Endothelial cell of umbilical vein (primary cell): ENCODE results near the gene GATAD2A.

Experiments
- CTCF ChIP-seq, 2 donors: IDR thresholded peaks; 1 replicate in 1 of 2; 2 replicates in 1 of 2; pipeline ENCODE4 v1.5.1; 2011; ENCODE audit warnings: low read length in 2 of 2, mild to moderate bottlenecking in 2 of 2, moderate library complexity in 2 of 2, control low read depth in 1 of 2, inconsistent platforms in 1 of 2, low read depth in 1 of 2; ENCODE audit not compliant: insufficient read depth in 1 of 2; ENCODE audit errors: extremely low read depth in 1 of 2
- EZH2 ChIP-seq: IDR thresholded peaks from 2 replicates; pipeline ENCODE4 v1.6.1; 2012; ENCODE audit warnings: borderline replicate concordance, low read depth, mild to moderate bottlenecking, moderate library complexity, low read length, inconsistent platforms; ENCODE audit not compliant: severe bottlenecking
- POLR2AphosphoS5 ChIP-seq: IDR thresholded peaks from 2 replicates; pipeline ENCODE4 v1.6.1; 2012; ENCODE audit warnings: low read depth, mild to moderate bottlenecking, control low read depth, low read length, moderate library complexity; ENCODE audit not compliant: insufficient read depth

- TF ChIP-seq EZH2, result no peak
- no peak for TF ChIP-seq CTCF (IDR thresholded peaks at IDR 0.05; ENCODE audit: extremely low read depth in 1 of 2, insufficient read depth in 1 of 2, low read depth in 1 of 2, low read length in 2 of 2)
- no peak for TF ChIP-seq POLR2AphosphoS5
Measured at GRCh38 chr19:19356500-19356899, 49.0 kb upstream of the GATAD2A start.
